Erythroblast (primary cell): Measurements from ENCODE around the gene SIX1.

Experiments used
- GATA1 ChIP-seq: IDR thresholded peaks from 2 replicates; pipeline ENCODE4 v1.6.1; 2011; ENCODE audit warnings: low read depth, mild to moderate bottlenecking, control low read depth, low read length, moderate library complexity
- POLR2A ChIP-seq: IDR thresholded peaks from 2 replicates; pipeline ENCODE4 v1.6.1; 2011; ENCODE audit warnings: mild to moderate bottlenecking, low read length

- no peak for TF ChIP-seq POLR2A
- TF ChIP-seq GATA1, result no peak
Observed at GRCh38 chr14:60695327-60695726, 46.0 kb upstream of the SIX1 start.
